ENCODE results near the gene RELCH.

RELCH gene

DNA sequence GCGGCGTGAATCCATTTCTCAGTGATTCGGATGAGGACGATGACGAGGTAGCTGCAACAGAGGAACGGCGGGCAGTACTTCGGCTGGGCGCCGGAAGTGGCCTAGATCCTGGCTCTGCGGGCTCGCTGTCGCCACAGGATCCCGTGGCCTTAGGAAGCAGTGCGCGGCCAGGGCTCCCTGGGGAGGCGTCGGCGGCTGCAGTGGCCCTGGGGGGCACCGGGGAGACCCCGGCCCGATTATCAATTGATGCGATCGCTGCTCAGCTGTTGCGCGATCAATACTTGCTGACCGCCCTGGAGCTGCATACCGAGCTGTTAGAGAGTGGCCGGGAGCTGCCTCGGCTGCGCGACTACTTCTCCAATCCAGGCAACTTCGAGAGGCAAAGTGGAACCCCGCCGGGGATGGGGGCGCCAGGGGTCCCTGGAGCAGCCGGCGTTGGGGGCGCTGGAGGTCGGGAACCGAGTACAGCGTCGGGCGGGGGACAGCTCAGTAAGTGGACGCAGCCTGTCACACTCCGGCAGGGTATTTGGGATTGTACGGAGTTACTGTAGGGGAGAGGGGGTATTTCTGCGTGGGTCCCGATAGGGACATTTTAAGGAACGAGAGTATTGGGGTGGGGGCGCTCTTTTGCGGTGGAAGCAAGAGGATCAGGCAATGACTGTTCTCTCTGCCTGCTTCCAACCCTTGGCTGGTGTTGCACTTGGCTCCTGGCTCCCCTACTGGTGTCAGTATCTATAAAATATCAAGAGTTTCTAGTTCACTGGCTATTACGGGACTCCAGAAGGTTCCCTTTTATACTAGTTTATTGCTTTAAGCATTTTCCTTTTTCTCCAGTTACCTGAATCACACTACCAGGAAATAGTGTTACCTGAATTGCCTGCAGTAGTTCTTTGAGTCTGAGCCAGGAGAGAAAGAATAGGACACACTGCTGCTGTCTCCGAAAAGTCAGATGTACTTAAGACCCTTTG lies 772 bp downstream of the RELCH start:
- peak; percentile 23 for DNase-seq (ENCODE audit: low read depth, low spot score)
- H3K4me3 ChIP-seq (ENCODE audit: low read length), result peak overlapping the region; percentile 96

DNA sequence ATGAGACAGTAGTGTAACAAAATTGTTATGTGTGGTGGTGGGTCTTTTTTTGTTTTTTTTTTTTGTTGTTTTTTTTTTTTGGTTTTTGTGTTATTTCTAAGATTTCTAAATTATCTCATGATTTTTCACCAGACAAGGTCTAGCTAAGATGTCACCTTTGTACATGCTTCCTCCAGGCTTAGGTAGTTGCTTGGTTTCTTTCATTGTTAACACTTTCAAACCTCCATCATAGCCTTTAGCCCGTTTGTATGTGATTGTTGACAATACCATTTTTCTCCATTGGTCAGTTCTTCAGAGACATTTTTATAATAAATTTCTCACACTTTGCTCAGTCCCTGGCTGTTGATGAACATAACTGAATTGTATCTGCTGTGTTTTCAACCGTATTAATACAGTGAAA lies 2.2 kb downstream of the RELCH start:
- no peak for DNase-seq (ENCODE audit: low read depth, low spot score)
- no peak overlapping the region for H3K4me3 ChIP-seq (ENCODE audit: low read length)

DNA sequence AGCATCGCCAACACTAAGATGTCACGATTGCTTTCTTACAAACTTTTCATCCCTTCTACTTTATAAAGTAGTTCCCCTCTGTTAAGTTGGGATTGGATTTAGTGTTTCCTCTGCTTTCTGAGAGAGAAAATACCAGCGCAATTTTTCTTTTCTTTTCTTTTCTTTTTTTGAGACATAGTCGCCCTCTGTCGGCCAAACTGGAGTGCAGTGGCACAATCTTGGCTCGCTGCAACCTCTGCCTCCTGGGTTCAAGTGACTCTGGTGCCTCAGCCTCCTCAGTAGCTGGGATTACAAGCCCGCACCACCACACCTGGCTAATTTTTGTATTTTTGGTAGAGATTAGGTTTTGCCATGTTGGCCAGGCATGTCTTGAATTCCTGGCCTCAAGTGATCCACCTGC lies 9.0 kb downstream of the RELCH start:
- no peak overlapping the region for H3K4me3 ChIP-seq (ENCODE audit: low read length)
- DNase-seq (ENCODE audit: low read depth, low spot score), result no peak

DNA sequence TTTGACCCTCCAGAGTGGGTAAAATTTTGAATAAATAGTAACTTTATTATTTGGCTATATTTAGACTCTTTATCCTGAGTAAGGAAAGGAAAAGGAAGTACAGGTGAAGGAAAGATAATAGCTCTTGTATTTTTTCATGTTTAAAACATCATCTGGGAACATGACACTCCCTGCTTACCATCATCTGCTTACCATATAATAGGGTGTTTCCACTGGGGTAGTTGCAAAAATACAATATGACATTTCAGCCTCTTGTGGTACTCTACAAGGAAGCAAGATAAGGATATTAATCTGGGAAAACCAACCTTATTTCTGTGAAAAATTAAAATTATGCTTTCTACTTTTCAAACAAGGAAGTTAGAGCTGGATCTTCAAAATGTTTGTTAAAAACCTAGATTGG lies 9.9 kb downstream of the RELCH start:
- no peak for DNase-seq (ENCODE audit: low read depth, low spot score)
- no peak overlapping the region for H3K4me3 ChIP-seq (ENCODE audit: low read length)

DNA sequence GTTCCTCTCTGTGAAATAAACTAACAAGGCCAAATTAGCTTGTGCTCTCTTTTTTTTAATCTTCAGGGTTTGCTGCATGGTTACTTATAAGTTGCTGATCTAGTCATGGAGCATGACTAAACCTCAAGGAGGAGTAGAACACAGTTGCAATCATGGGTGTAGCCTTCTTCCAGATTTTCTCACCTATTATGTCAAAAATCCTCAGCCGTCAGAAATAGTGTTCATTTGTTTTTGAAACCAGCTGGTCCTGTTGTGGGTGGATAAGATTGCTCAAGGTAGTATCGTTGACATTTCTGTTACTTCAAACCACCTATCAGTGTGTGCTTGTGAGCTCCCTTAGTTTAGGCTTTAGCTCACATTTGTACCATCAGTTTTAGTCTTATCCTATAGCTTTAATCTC lies 11.2 kb downstream of the RELCH start:
- no peak for DNase-seq (ENCODE audit: low read depth, low spot score)

DNA sequence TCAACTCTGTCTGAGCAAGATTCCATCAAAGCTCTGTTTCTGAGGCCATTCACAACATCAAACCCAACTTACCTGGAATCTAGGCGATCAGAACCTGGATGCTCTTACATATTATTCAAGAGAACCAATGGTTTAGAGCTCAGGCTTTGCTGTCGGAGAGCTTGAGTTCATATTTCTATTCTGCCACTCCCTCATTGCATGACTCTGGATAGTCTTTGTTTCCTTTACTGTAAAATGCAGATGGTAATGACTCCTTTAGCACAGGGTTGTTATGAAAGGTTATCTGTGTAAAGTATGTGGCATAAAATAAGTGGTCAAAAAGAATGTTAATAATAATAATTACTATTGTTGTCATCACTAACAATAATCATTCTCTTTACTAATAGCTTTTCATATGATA lies 12.6 kb downstream of the RELCH start:
- no peak overlapping the region for H3K4me3 ChIP-seq (ENCODE audit: low read length)
- DNase-seq (ENCODE audit: low read depth, low spot score), result no peak

More for the DNA sequence above, 11.2 kb downstream of the RELCH start:
- H3K4me3 ChIP-seq (ENCODE audit: low read length), result no peak overlapping the region

DNA sequence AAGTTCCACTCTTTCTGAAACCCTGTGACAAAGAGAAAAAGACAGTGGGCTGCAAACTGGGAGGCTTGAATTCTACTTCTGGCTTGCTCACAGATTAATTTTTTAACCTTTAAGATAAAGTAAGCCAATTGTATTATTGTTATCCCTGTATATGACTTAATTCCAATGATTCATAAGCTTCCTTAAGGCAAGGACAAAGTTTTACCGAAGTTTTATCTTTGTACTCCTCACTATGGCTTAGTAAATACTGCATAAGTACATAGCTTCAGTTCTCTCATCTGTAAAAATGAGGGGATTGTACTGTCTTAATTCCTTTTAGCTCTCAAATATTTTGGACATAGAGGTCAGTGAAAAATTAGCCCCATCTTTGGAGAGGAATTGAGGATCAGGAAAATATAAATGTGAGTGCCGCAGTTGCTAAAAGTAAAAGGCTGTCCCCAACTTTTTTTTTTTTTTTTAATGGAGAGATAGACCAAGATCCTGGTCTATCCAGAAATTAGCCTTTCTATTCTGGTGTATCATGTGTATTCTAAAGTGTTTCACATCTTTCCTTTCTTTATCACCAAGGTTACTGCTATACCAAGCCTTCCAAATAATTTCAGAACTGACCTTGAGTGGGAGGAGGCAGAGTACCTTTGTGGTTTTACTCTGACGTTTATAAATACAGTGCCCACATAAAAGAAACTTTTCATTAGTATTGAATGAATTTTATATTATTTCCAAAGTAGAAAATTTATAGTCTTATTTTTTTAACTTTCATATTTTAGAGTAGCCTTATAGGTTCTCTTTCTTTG lies 13.3 kb downstream of the RELCH start:
- H3K4me3 ChIP-seq (ENCODE audit: low read length), result no peak overlapping the region
- DNase-seq (ENCODE audit: low read depth, low spot score), result no peak

DNA sequence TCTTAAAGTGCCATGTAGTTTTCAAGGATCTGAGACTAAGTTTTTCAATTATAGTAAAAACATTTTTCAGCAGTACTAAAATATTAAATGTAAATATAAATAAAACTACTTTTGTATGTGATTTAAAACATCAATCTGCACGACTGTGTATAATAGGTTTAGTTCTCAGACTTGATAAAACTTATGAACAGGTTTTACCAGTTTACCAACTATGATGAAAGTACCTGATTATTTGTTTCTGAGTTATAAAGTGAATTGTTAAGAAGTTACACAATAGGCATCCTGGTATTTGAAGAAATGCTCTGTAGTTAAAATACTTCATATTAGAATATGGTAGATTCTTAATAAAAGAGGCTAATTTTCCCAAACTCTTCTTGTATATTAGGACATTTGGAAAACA lies 14.8 kb downstream of the RELCH start:
- no peak overlapping the region for H3K4me3 ChIP-seq (ENCODE audit: low read length)
- no peak for DNase-seq (ENCODE audit: low read depth, low spot score)

DNA sequence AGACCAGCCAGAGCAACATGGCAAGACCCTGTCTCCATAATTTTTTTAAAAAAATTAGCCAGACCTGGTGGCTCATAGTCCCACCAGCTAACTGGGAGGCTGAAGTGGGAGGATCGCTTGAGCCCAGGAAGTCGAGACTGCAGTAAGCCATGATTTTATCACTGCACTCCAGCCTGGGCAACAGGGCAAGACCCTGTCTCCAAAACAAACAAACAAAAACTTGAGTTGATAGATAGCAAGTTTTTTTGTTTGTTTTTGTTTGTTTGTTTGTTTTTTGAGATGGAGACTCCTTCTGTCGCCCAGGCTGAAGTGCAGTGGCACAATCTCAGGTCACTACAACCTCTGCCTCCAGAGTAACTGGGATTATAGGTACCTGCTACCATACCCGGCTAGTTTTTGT lies 18.8 kb downstream of the RELCH start:
- DNase-seq (ENCODE audit: low read depth, low spot score), result no peak
- no peak overlapping the region for H3K4me3 ChIP-seq (ENCODE audit: low read length)

DNA sequence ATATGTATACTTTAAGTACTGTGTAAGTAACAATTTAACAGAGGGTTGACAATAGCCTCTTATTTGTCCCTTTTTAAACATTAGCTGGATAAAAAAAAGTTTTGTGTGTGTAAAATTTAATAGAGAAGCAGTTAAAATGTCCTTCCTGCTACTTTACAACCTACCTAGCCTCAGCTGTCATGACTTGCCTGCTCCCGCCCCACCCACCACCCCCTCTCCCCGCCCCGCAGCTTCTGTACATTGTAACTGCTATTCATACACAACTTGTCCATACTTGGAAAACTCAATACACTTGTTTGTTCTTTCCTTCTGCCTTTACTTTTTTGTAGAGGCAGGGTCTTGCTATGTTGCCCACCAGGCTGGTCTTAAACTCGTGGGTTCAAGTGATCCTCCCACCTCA lies 19.5 kb downstream of the RELCH start:
- DNase-seq (ENCODE audit: low read depth, low spot score), result no peak
- H3K4me3 ChIP-seq (ENCODE audit: low read length), result no peak overlapping the region

DNA sequence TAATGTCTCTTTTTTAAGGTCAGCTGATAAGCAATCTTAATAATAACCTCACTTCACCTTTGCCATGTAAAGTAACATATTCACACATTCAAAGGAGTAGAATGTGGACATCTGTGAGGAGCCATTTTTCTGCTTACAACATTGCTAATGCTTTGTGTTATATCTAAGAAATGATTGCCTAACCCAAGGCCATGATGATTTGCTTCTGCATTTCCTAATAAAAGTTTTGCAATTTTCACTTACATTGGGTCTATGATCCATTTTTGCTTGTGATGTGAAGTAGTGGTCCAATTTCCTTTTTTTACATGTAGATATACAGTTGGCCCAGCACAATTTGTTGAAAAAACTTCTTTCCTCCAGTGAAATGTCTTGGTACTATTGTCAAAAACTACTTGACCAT lies 22.0 kb downstream of the RELCH start:
- no peak overlapping the region for H3K4me3 ChIP-seq (ENCODE audit: low read length)

DNA sequence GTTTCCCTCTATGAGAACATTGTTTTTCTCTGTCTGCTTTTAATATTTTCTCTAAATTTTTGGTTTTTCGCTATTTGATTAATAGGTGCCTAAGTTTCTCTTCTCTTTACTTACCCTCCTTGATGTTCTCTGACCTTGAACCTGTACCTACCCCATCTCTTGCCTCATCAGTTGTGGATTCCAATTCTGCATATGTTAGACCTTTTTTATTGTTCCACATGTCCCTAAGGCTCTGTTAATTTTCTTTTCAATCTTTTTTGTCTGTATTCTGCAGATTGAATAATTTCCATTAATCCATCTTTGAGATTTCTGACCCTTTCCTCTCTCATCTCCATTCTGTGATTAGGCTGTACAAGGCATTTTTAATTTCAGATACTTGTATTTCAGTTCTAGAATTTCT lies 23.1 kb downstream of the RELCH start:
- no peak for DNase-seq (ENCODE audit: low read depth, low spot score)
- H3K4me3 ChIP-seq (ENCODE audit: low read length), result no peak overlapping the region

More for the DNA sequence above, 22.0 kb downstream of the RELCH start:
- no peak for DNase-seq (ENCODE audit: low read depth, low spot score)

DNA sequence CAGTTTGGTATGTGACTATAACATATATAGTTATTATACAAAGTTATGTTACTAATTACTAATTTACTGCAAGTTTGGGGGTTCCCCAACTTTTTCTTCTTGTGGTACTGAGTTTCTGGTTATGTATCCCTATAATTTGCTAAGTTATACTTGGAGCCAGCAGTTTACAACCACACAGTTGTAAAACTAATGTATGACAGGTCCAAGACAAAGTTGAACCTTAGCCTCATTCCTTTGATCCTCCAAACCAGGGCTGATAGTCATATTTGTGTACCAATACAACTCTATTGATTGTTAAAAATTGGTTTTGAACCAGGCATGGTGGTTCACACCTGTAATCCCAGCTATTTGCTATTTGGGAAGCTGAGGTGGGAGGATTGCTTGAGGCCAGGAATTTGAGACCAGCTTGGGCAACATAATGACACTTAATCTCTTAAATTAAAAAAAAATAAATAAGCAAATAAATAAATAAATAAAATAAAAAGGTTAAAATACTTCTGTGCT lies 24.3 kb downstream of the RELCH start:
- no peak for DNase-seq (ENCODE audit: low read depth, low spot score)
- H3K4me3 ChIP-seq (ENCODE audit: low read length), result no peak overlapping the region

DNA sequence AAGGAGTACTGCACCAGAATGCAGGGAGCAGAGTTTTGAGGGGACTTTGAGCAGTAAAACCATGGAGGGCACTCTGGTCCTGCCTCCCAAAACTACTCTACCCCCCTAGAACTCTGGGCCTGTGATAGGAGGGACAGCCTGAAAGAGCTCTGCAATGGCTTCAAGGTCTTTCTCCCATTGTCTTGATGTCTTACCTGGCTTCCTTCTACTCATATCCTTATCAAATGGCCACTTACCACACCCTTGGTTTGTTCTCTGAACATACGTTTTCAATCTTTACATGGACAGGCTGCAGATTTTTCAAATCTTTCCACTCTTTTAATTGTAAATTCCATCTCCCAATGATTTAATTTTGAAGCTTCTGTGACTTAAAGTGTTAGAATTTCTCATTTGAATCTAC lies 27.7 kb downstream of the RELCH start:
- H3K4me3 ChIP-seq (ENCODE audit: low read length), result no peak overlapping the region
- no peak for DNase-seq (ENCODE audit: low read depth, low spot score)

DNA sequence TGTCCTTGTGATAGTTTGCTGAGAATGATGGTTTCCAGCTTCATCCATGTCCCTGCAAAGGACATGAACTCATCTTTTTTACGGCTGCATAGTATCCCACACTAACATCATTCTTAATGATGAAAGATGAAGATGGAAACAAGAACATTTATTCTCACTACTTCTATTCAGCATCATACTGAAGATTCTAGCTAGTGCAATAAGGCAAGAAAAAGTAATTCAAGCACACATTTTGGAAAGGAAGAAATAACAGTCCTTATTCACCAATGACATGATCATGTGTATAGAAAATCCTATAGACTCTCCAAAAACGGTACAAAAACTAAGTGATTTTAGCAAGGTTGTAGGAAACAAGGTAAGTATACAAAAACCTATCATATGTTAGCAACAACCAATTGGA lies 37.2 kb downstream of the RELCH start:
- DNase-seq (ENCODE audit: low read depth, low spot score), result no peak
- no peak overlapping the region for H3K4me3 ChIP-seq (ENCODE audit: low read length)

DNA sequence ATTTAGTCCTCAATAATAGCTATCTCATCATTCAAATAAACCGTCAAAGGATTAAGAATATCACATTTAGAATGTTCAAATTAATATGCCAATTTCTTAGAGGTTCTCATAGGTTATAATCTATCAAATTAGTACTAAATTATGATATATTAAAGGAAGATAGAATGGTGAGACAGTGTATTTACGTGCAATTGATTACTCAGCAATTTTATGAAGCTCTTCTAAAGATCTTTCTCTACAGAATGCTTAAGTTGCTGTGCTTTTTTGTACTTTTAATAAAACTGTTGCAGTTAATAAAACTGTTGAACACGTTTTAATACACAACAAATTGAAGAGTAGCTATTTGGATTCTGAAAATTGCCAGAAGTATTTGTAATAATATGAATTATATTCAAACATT lies 39.0 kb downstream of the RELCH start:
- H3K4me3 ChIP-seq (ENCODE audit: low read length), result no peak overlapping the region
- no peak for DNase-seq (ENCODE audit: low read depth, low spot score)

DNA sequence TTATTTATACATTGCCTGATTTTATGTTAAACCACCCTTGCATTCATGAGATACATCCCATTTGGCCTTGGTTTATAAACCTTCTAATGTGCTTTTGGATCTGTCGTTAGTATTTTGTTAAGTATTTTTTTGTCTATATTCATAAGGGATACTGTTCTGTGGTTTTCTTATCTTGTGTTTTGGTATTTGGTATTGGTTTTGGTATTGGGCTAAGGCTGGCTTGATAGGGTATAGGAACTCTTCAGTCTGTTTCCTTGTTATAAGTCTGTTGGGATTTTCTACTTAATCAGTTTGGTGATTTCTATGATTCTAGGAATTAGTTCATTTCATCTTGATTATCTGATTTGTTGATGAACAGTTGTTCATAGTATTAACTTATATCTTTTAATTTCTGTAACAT lies 49.2 kb downstream of the RELCH start:
- no peak for DNase-seq (ENCODE audit: low read depth, low spot score)
- H3K4me3 ChIP-seq (ENCODE audit: low read length), result no peak overlapping the region

DNA sequence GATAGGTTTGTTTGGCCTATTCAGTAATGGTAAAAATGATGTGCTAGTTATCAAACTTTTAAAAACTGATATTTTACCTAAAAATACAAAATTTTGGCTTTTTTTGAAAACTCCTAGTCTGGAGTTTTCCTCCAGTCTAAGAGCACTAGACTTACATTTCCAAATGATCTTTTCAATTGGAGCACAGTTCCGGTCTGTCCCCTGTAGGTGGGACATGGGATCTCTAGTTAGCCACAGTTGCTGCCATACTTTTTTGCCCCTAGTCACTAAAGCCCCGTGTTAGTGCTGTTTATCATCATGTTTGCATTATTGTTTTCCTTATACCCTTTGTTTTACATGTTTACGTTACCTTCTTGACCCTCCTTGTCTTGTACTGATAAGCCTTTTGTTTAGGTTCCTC lies 52.4 kb downstream of the RELCH start:
- no peak for DNase-seq (ENCODE audit: low read depth, low spot score)
- no peak overlapping the region for H3K4me3 ChIP-seq (ENCODE audit: low read length)

DNA sequence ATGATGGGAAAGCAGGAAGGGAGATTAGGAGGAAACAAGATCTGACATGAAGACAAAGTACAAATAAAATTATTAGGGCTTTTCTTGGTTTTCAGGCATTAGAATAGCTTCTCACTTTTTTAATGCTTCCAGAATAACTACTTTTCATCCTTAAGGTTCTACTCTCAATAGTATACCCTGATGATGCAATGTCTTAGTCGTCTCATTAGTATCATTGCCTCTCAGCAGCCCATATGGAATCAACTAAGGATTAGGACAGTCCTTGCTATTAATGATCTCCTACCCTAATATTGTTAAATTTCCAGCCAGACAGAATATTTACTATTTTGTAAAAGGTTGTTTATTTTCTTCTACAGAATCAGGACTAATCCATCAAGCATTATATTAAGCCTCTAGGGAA lies 55.9 kb downstream of the RELCH start:
- no peak for DNase-seq (ENCODE audit: low read depth, low spot score)
- H3K4me3 ChIP-seq (ENCODE audit: low read length), result no peak overlapping the region

DNA sequence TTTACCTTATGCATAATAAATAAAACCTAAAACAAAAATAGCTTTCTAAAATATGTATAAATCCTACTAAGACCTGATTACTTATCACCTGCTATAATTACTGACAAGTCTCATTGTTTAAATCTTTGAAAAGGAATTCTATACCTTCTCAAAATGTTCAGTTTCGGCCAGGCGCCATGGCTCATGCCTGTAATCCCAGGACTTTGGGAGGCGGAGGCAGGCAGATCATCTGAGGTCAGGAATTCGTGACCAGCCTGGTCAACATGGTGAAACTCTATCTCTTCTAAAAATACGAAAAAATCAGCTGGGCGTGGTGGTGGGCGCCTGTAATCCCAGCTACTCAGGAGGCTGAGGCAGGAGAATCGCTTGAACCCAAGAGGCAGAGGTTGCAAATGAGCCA lies 58.1 kb downstream of the RELCH start:
- DNase-seq (ENCODE audit: low read depth, low spot score), result no peak

More for the DNA sequence above, 58.1 kb downstream of the RELCH start:
- H3K4me3 ChIP-seq (ENCODE audit: low read length), result no peak overlapping the region

All from Jurkat, Clone E6-1 (cell line).